K562 (cell line): ENCODE data around the gene DPP3. TPM values are rescaled to one million over a fixed set of nuclear protein-coding genes. Genes with fewer than 3 reads are reported as not detected.

Source experiments
- ATAC-seq: fragments of 200-7000 bp; cut with Tn5 transposase; 3 replicates; pipeline ENCODE4 v1.9.1; 2020; ENCODE audit warnings: moderate library complexity
- Bru-seq: library from RNA; stranded (reverse); fragments of 400-500 nt; gene quantifications from one replicate; lab custom pipeline; 2021; lab: Mats Ljungman, UMichigan
- BruChase-seq, 2 experiments: library from RNA; stranded (reverse); fragments of 400-500 nt; gene quantifications; one replicate each; lab custom pipeline; 2021; lab: Mats Ljungman, UMichigan
- BruUV-seq: library from RNA; stranded (reverse); fragments of 400-500 nt; replicated peaks from 2 replicates; lab custom pipeline; 2021; lab: Mats Ljungman, UMichigan
- CTCF ChIA-PET: fragments of 300-600 bp; formaldehyde crosslinking; extraction: SDS; loops from one replicate; lab custom pipeline; 2021; ENCODE audit warnings: low intra/inter-chr PET ratio; lab: Yijun Ruan, JAX
- POLR2A ChIA-PET: fragments of 300-600, 350-650 bp; sonication (Branson Sonifier 250); formaldehyde crosslinking; extraction: SDS; loops from one replicate; lab custom pipeline; 2021; ENCODE audit warnings: antibody characterized with exemption, inconsistent platforms; lab: Yijun Ruan, JAX
- DNase-seq, 4 experiments: peaks; one replicate each; pipeline versions ENCODE4 v3.0.0 to v3.0.0-alpha.2; 2011 to 2018; ENCODE audit warnings: low spot score in 3 of 4, mixed read lengths in 3 of 4; ENCODE audit errors: extremely low read depth in 1 of 4
- FAIRE-seq: peaks from 2 replicates; lab custom pipeline; 2011; peaks lifted over from hg19 to GRCh38; lab: Jason Lieb, UNC
- H2AFZ ChIP-seq: 2 replicates; pipeline ENCODE4 v1.6.0; 2011; ENCODE audit warnings: low read depth, low read length, control low read depth, inconsistent platforms
- H3K27ac ChIP-seq: fragments of 200-600 bp; 3 replicates; pipeline ENCODE4 v1.8.0; 2011; ENCODE audit warnings: low read depth, mild to moderate bottlenecking, control low read depth, inconsistent platforms, low read length, moderate library complexity, mixed read lengths; ENCODE audit errors: extremely low read depth
- H3K27me3 ChIP-seq, 2 experiments: fragments of 300-600 bp in 1 of 2; 2 replicates in 1 of 2; 3 replicates in 1 of 2; pipeline versions ENCODE4 v1.6.0 to v1.8.0; 2011; ENCODE audit warnings: inconsistent platforms in 2 of 2, low read length in 2 of 2, mild to moderate bottlenecking in 1 of 2, mixed read lengths in 1 of 2, moderate library complexity in 1 of 2; ENCODE audit not compliant: control insufficient read depth in 2 of 2, insufficient read depth in 2 of 2
- H3K36me3 ChIP-seq: fragments of 300-600 bp; 3 replicates; pipeline ENCODE4 v1.8.0; 2011; ENCODE audit warnings: mild to moderate bottlenecking, low read length, inconsistent platforms; ENCODE audit not compliant: control insufficient read depth, insufficient read depth
- H3K4me1 ChIP-seq, 2 experiments: fragments of 200-600 bp in 1 of 2; replicated peaks in 1 of 2; 2 replicates in 1 of 2; 3 replicates in 1 of 2; pipeline versions ENCODE4 v1.5.1 to v1.8.0; 2011; ENCODE audit warnings: inconsistent platforms in 2 of 2, low read length in 2 of 2, mild to moderate bottlenecking in 1 of 2, mixed read lengths in 1 of 2, moderate library complexity in 1 of 2; ENCODE audit not compliant: control insufficient read depth in 2 of 2, insufficient read depth in 2 of 2
- H3K4me2 ChIP-seq: 2 replicates; pipeline ENCODE4 v1.6.1; 2011; ENCODE audit warnings: low read length, control low read depth, inconsistent platforms, mixed read lengths; ENCODE audit not compliant: insufficient read depth
- H3K4me3 ChIP-seq: fragments of 200-600 bp; sonication (generic), shearing (Covaris generic); 2 replicates; pipeline ENCODE4 v1.5.1; 2016; ENCODE audit warnings: control low read depth, inconsistent platforms
- H3K79me2 ChIP-seq: fragments of 200-600 bp; 3 replicates; pipeline ENCODE4 v1.8.0; 2011; ENCODE audit warnings: low read length, inconsistent platforms; ENCODE audit not compliant: control insufficient read depth, insufficient read depth
- H3K9ac ChIP-seq, 2 experiments: 2 replicates each; pipeline versions ENCODE4 v1.6.0 to v1.6.1; 2011; ENCODE audit warnings: low read depth in 2 of 2, low read length in 2 of 2, control low read depth in 1 of 2, inconsistent platforms in 1 of 2, mild to moderate bottlenecking in 1 of 2, mixed read lengths in 1 of 2; ENCODE audit not compliant: insufficient read depth in 1 of 2
- H3K9me1 ChIP-seq: one replicate; pipeline ENCODE4 v1.6.0; 2011; ENCODE audit warnings: inconsistent platforms, mild to moderate bottlenecking, low read length, moderate library complexity; ENCODE audit not compliant: control insufficient read depth, insufficient read depth
- H3K9me3 ChIP-seq: replicated peaks from 2 replicates; pipeline ENCODE4 v1.5.1; 2011; ENCODE audit warnings: low read depth, low read length, inconsistent platforms; ENCODE audit not compliant: control insufficient read depth, insufficient read depth
- H4K20me1 ChIP-seq: replicated peaks from 2 replicates; pipeline ENCODE4 v1.6.1; 2011; ENCODE audit warnings: low read length, inconsistent platforms, mixed read lengths; ENCODE audit not compliant: control insufficient read depth, insufficient read depth
- ATF1 ChIP-seq, 2 experiments: fragments of 450-650 bp in 1 of 2; IDR thresholded peaks; 2 replicates each; pipeline ENCODE4 v1.6.1; 2016; ENCODE audit warnings: missing compliant biosample characterization in 1 of 2, missing genetic modification characterization in 1 of 2
- CAMTA2 ChIP-seq: fragments of 250-450 bp; sonication (Bioruptor Pico); conservative IDR thresholded peaks from 2 replicates; pipeline ENCODE4 v1.5.1; 2022
- EP400 ChIP-seq: fragments of 450-650 bp; IDR thresholded peaks from 2 replicates; pipeline ENCODE4 v1.6.1; 2017; ENCODE audit warnings: antibody characterized with exemption, mild to moderate bottlenecking, moderate library complexity
- ETV1 ChIP-seq: fragments of 450-650 bp; conservative IDR thresholded peaks from 2 replicates; pipeline ENCODE4 v1.6.1; 2016; ENCODE audit warnings: missing genetic modification characterization, control low read depth, low read depth, missing compliant biosample characterization
- PML ChIP-seq: IDR thresholded peaks from 2 replicates; pipeline ENCODE4 v1.6.1; 2012; ENCODE audit warnings: low read length, inconsistent platforms
- SMARCA5 ChIP-seq: fragments of 450-650 bp; IDR thresholded peaks from 2 replicates; pipeline ENCODE4 v1.6.1; 2016
- SMC3 ChIP-seq: conservative IDR thresholded peaks from 2 replicates; pipeline ENCODE4 v1.6.1; 2011; ENCODE audit warnings: low read depth, low read length, improper control_type of control experiment; ENCODE audit not compliant: insufficient read depth
- TEAD4 ChIP-seq, 2 experiments: sonication (generic) in 1 of 2; formaldehyde crosslinking in 1 of 2; IDR thresholded peaks; 2 replicates each; pipeline versions ENCODE4 v1.6.1 to v1.8.0; 2012 to 2022; ENCODE audit warnings: borderline replicate concordance in 1 of 2, inconsistent platforms in 1 of 2, low read length in 1 of 2, mild to moderate bottlenecking in 1 of 2, missing genetic modification reagents in 1 of 2
- ZNF253 ChIP-seq: fragments of 250-450 bp; sonication (Bioruptor Pico); conservative IDR thresholded peaks from 2 replicates; pipeline ENCODE4 v1.6.1; 2021; ENCODE audit warnings: mild to moderate bottlenecking
- WGBS: fragments of 100-300 bp; shearing (Covaris generic); methylation state at CpG from one replicate; pipeline ENCODE4 v1.1.6; 2016; ENCODE audit warnings: low coverage, mixed read lengths; ENCODE audit not compliant: insufficient coverage; ENCODE audit errors: missing lambda C conversion rate; 5-methylcytosine and 5-hydroxymethylcytosine counted together
- in situ Hi-C: fragments of 300-500 bp; cut with MboI; formaldehyde crosslinking; loops from 4 replicates; pipeline ENCODE4 v1.15.0; 2018; ENCODE audit warnings: inconsistent platforms, mixed read lengths
- intact Hi-C: fragments of 100-400 bp; cut with micrococcal nuclease; formaldehyde crosslinking; loops from 2 replicates; pipeline ENCODE4 v1.14.2; 2022
- long read RNA-seq, 3 experiments: library from polyadenylated mRNA in 2 of 3; library from RNA in 1 of 3; unstranded in 2 of 3; stranded (forward) in 1 of 3; transcript quantifications; one replicate each; pipeline ENCODE4 v2.0.0, GENCODE V29; 2019 to 2022
- polyA minus RNA-seq, 3 experiments: library from RNA; depleted of rRNA, polyadenylated mRNA; stranded (reverse); fragments of >200 nt; gene quantifications; 2 replicates each; pipeline ENCODE4 v1.2.3, GENCODE V29; 2011
- polyA plus RNA-seq, 8 experiments: library from polyadenylated mRNA; depleted of rRNA in 4 of 8; stranded (reverse) in 5 of 8; unstranded in 3 of 8; fragments of >200 nt; fragmentation: Nextera tagmentation in 2 of 8; fragmentation: Illumina TruSeq in 1 of 8; extraction: Ambion mirVana in 2 of 8; extraction: Trizol in 1 of 8; gene quantifications; 2 replicates each; pipeline versions ENCODE4 v1.2.1 to v1.2.3, GENCODE V29; 2011 to 2014; ENCODE audit warnings: inconsistent platforms in 1 of 8, missing spikeins in 1 of 8
- total RNA-seq, 7 experiments: library from RNA; depleted of rRNA in 6 of 7; stranded (reverse); fragments of >200 nt in 6 of 7; fragmentation: Illumina TruSeq in 2 of 7; extraction: Trizol in 2 of 7; gene quantifications; 2 replicates each; pipeline versions ENCODE4 v1.2.1 to v1.2.3, GENCODE V29; 2011 to 2021; ENCODE audit warnings: low replicate concordance in 1 of 7
- TF ChIP-seq, protein P1 (sequence below): fragments of 450-650 bp; IDR thresholded peaks from 2 replicates; pipeline ENCODE4 v1.7.1; 2018; ENCODE audit warnings: mild to moderate bottlenecking, low read depth; ENCODE audit not compliant: partially characterized antibody

The DPP3 gene
- total RNA-seq (2011; cell fraction: chromatin; rRNA removed; ENCODE audit: low replicate concordance), result 31.7 and 93.6 TPM in 2 replicates
- total RNA-seq (2011; cell fraction: nucleolus; rRNA removed), result 79.4 and 87.0 TPM in 2 replicates
- total RNA-seq (2011; cell fraction: nucleoplasm; rRNA removed), result 33.9 and 47.9 TPM in 2 replicates
- total RNA-seq (2014; rRNA removed) (69.2 and 115 TPM in 2 replicates), total RNA-seq (2014; rRNA removed; fragmentation: Illumina TruSeq; extraction: Trizol) (24.2 and 35.1 TPM in 2 replicates), total RNA-seq (2015; rRNA removed; fragmentation: Illumina TruSeq; extraction: Trizol) (45.0 and 50.2 TPM in 2 replicates), total RNA-seq (2021) (59.4 and 66.3 TPM in 2 replicates), polyA plus RNA-seq (2011; rRNA removed) (33.0 and 47.6 TPM in 2 replicates), polyA plus RNA-seq (2014; fragmentation: Illumina TruSeq; extraction: Trizol) (45.0 and 61.6 TPM in 2 replicates), polyA plus RNA-seq (2014; fragmentation: Nextera tagmentation; extraction: Ambion mirVana) (1 to 10 TPM; 3.7 to 6.2 TPM), polyA plus RNA-seq (2014; rRNA removed) (43.3 and 56.3 TPM in 2 replicates), polyA minus RNA-seq (2011; rRNA and poly(A)+ RNA removed) (42.3 and 51.5 TPM in 2 replicates), Bru-seq, nascent RNA (percentile 53 among the genes with signal in this experiment), BruChase-seq, experiment 1, labeled RNA remaining after a 2-hour chase (percentile 51 among the genes with signal in this experiment), BruChase-seq, experiment 2, labeled RNA remaining after a 6-hour chase (percentile 50 among the genes with signal in this experiment)
- polyA plus RNA-seq (2011; cell fraction: cytosol; rRNA removed), result 35.9 and 62.9 TPM in 2 replicates
- polyA plus RNA-seq (2011; cell fraction: nucleus; rRNA removed), result 77.2 and 136 TPM in 2 replicates
- 51.4 and 57.3 TPM in 2 replicates for polyA plus RNA-seq (2012)
- 58.5 and 65.1 TPM in 2 replicates for polyA minus RNA-seq (2011; cell fraction: cytosol; rRNA and poly(A)+ RNA removed)
- 42.8 and 46.9 TPM in 2 replicates for polyA minus RNA-seq (2011; cell fraction: nucleus; rRNA and poly(A)+ RNA removed)
- long read RNA-seq, experiment 1, transcript DPP3-211 (18 exons, 3,078 nt), result major isoform, 41 of 209 reads
- long read RNA-seq, experiment 1, transcript DPP3-209 (18 exons, 2,974 nt), result minor isoform, 27 of 209 reads
- long read RNA-seq, experiment 1, partial matches to known transcripts, result 112 of 209 reads
- long read RNA-seq, experiment 1, other reads (novel, unspliced or antisense), result 28 of 209 reads
- long read RNA-seq, experiment 2, transcript DPP3-209 (18 exons, 2,974 nt), result major isoform, 9 of 58 reads
- long read RNA-seq, experiment 2, transcript DPP3-211 (18 exons, 3,078 nt), result major isoform, 9 of 58 reads
- long read RNA-seq, experiment 2, partial matches to known transcripts, result 29 of 58 reads
- long read RNA-seq, experiment 2, other reads (novel, unspliced or antisense), result 11 of 58 reads
- long read RNA-seq, experiment 3, transcript DPP3-211 (18 exons, 3,078 nt), result minor isoform, 18 of 58 reads
- long read RNA-seq, experiment 3, transcript DPP3-209 (18 exons, 2,974 nt), result major isoform, 21 of 58 reads
- long read RNA-seq, experiment 3, partial matches to known transcripts, result 13 of 58 reads
- long read RNA-seq, experiment 3, other reads (novel, unspliced or antisense), result 6 of 58 reads

- POLR2A ChIA-PET, result interaction anchor here (0.6 to 2.2 kb wide), 15 partner anchors 9 to 198 kb away, joined by 3 to 18 read pairs (median 5); partner anchors contain the start of genes BBS1, MRPL11, PELI3 and RBM4
- BruUV-seq, result TSS peak; percentile 74
- in situ Hi-C loops, result no loop called here
- H3K27ac ChIP-seq, result peak within 1 kb of the TSS; percentile 92
- H3K9me3 ChIP-seq, result no peaks in the 10 kb centered on the region
- peak; percentile 90 for FAIRE-seq
- peak within 1 kb of the TSS; percentile 65 for H3K4me3 ChIP-seq
- no peaks in the 10 kb centered on the region for H3K27me3 ChIP-seq
- peaks cover 12% of the 10 kb centered on the region; the same call in 2 of the 3 replicates for H3K79me2 ChIP-seq
- under 1% methylated on average over 57 of the region's 62 CpGs for WGBS
- peaks cover 20% of the 10 kb centered on the region; the same call in 2 of the 3 replicates for H3K36me3 ChIP-seq
- H4K20me1 ChIP-seq, result peaks cover 9% of the 10 kb centered on the region; the same call in 1 of the 2 replicates
- intact Hi-C loops, result loop anchor here (1.0 to 5.0 kb wide), 2 partner anchors 41 to 197 kb away; partner anchors contain the start of gene RBM4B
- H2AFZ ChIP-seq, result peak within 1 kb of the TSS; percentile 97
- DNase-seq, result peak; percentile 98 to 100 (median 99)
- no peaks in the 10 kb centered on the region for H3K9me1 ChIP-seq
- H3K9ac ChIP-seq, result peak within 1 kb of the TSS; percentile 92 to 95
- ATAC-seq, result peak; percentile 98
- peaks cover 3 to 31% of the 10 kb centered on the region in 2 experiments; a peak in 4 of 5 replicates for H3K4me1 ChIP-seq
- peak within 1 kb of the TSS; percentile 87 for H3K4me2 ChIP-seq
- CTCF ChIA-PET, result interaction anchor here (4.2 kb wide), 1 partner anchor 73 kb away, joined by 50 read pairs; no protein-coding TSS in a partner anchor
- 0 out of 2 replicates have a peak, but pooled peaks have one; percentile 7 for TF ChIP-seq CAMTA2 (CRISPR knock-in tag)
- TF ChIP-seq ATF1 (CRISPR knock-in tag; IDR thresholded peaks at IDR 0.05), result 0 out of 2 replicates have a peak, but pooled peaks have one; percentile 30
- TF ChIP-seq ATF1 (tag; IDR thresholded peaks at IDR 0.05), result peak; percentile 89
- peak; percentile 47 for TF ChIP-seq PML
- no peak for TF ChIP-seq ZNF253 (CRISPR knock-in tag)
- peak; percentile 91 for TF ChIP-seq SMARCA5
- TF ChIP-seq EP400, result peak; percentile 97
- peak; percentile 24 for TF ChIP-seq TEAD4 (IDR thresholded peaks at IDR 0.05; ENCODE audit: low read length)
- TF ChIP-seq TEAD4 (CRISPR knock-in tag; IDR thresholded peaks at IDR 0.05; ENCODE audit: borderline replicate concordance), result no peak
- TF ChIP-seq ETV1, result peak; percentile 88
- TF ChIP-seq, protein P1, sequence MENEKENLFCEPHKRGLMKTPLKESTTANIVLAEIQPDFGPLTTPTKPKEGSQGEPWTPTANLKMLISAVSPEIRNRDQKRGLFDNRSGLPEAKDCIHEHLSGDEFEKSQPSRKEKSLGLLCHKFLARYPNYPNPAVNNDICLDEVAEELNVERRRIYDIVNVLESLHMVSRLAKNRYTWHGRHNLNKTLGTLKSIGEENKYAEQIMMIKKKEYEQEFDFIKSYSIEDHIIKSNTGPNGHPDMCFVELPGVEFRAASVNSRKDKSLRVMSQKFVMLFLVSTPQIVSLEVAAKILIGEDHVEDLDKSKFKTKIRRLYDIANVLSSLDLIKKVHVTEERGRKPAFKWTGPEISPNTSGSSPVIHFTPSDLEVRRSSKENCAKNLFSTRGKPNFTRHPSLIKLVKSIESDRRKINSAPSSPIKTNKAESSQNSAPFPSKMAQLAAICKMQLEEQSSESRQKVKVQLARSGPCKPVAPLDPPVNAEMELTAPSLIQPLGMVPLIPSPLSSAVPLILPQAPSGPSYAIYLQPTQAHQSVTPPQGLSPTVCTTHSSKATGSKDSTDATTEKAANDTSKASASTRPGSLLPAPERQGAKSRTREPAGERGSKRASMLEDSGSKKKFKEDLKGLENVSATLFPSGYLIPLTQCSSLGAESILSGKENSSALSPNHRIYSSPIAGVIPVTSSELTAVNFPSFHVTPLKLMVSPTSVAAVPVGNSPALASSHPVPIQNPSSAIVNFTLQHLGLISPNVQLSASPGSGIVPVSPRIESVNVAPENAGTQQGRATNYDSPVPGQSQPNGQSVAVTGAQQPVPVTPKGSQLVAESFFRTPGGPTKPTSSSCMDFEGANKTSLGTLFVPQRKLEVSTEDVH, result peak; percentile 95
- peak; percentile 20; the same call in 1 of the 2 replicates for TF ChIP-seq SMC3
Observed at GRCh38 chr11:66480117-66480938, at the start of gene DPP3. TSS of gene DPP3 (plus strand) at chr11:66480434. CDS start at chr11:66482201, 1,767 bp downstream.
